Measurements from ENCODE around the gene COL5A2. TPM values are rescaled to one million over a fixed set of nuclear protein-coding genes. Genes with fewer than 3 reads are reported as not detected.

Gene COL5A2
- total and polyA plus RNA-seq, 8 donors: 11.9 to 468 (median 48.1) TPM

GRCh38 chr2:189181706-189182105, 2.1 kb upstream of the COL5A2 start:
- TF ChIP-seq EP300 (IDR thresholded peaks at IDR 0.05) (no peak), CTCF (IDR thresholded peaks at IDR 0.05) (no peak), POLR2A (IDR thresholded peaks at IDR 0.05) (no peak), POLR2AphosphoS5 (IDR thresholded peaks at IDR 0.05) (no peak)
- H3K4me1 ChIP-seq: peaks cover 0 to 14% (median 4%) of the 10 kb centered on the region in 4 donors
- H3K9me3 ChIP-seq: no peaks in the 10 kb centered on the region
- no peak overlapping the region for H3K27ac ChIP-seq
- no peaks in the 10 kb centered on the region for H3K36me3 ChIP-seq
- no peak for DNase-seq
- intact Hi-C loops (cut with DNase I; ENCODE audit: low total_unique reads): no loop called here
- no peaks in the 10 kb centered on the region for H3K27me3 ChIP-seq
- H3K4me3 ChIP-seq: no peak overlapping the region

GRCh38 chr2:189178726-189179569, 613 bp downstream of the COL5A2 start:
- WGBS, 5 donors: 5 to 8% (median 7%) methylated on average over 14 of the region's 14 CpGs
- DNase-seq: peak in 1 of 2 donors; percentile 84

GRCh38 chr2:189178054-189178453, 1.5 kb downstream of the COL5A2 start:
- peak in 1 of 2 donors; percentile 39 for DNase-seq
- no peak for TF ChIP-seq POLR2A (IDR thresholded peaks at IDR 0.05)
- peak in 2 of 7 experiments; percentile 18 to 19 for TF ChIP-seq CTCF (IDR thresholded peaks at IDR 0.05)
- no peak for TF ChIP-seq POLR2AphosphoS5 (IDR thresholded peaks at IDR 0.05)
- no peak for TF ChIP-seq EP300 (IDR thresholded peaks at IDR 0.05)
- H3K27ac ChIP-seq: peak overlapping the region in 4 of 5 donors; percentile 64 to 81 (median 79)
- H3K9me3 ChIP-seq: no peaks in the 10 kb centered on the region
- peaks cover 0 to 14% (median 4%) of the 10 kb centered on the region in 4 donors for H3K4me1 ChIP-seq
- H3K36me3 ChIP-seq: no peaks in the 10 kb centered on the region
- H3K27me3 ChIP-seq: no peaks in the 10 kb centered on the region
- H3K4me3 ChIP-seq: peak overlapping the region; percentile 49 to 56 (median 50)
- 24 to 40% (median 30%) methylated on average over 2 of the region's 2 CpGs for WGBS, 5 donors
- intact Hi-C loops (cut with DNase I; ENCODE audit: low total_unique reads): no loop called here

More at GRCh38 chr2:189178726-189179569, 613 bp downstream of the COL5A2 start:
- TF ChIP-seq POLR2AphosphoS5 (IDR thresholded peaks at IDR 0.05): no peak
- TF ChIP-seq CTCF (IDR thresholded peaks at IDR 0.05): no peak
- TF ChIP-seq EP300 (IDR thresholded peaks at IDR 0.05): no peak
- no peak for TF ChIP-seq POLR2A (IDR thresholded peaks at IDR 0.05)
- Histone ChIP-seq H3K27ac (peak overlapping the region; percentile 31 to 81 (median 77)), H3K4me3 (peak overlapping the region; percentile 49 to 56 (median 50)), H3K36me3 (no peaks in the 10 kb centered on the region), H3K9me3 (no peaks in the 10 kb centered on the region), H3K4me1 (peaks cover 0 to 14% (median 4%) of the 10 kb centered on the region in 4 donors), H3K27me3 (no peaks in the 10 kb centered on the region)
- intact Hi-C loops (cut with DNase I; ENCODE audit: low total_unique reads): no loop called here

- Histone ChIP-seq H3K9me3 (no peaks in the 10 kb centered on the region), H3K27ac (peak overlapping the region in 4 of 5 donors; percentile 64 to 81 (median 79)), H3K27me3 (no peaks in the 10 kb centered on the region), H3K4me1 (peaks cover 0 to 14% (median 4%) of the 10 kb centered on the region in 4 donors), H3K36me3 (no peaks in the 10 kb centered on the region), H3K4me3 (peak overlapping the region; percentile 49 to 56 (median 50))
- TF ChIP-seq POLR2A (IDR thresholded peaks at IDR 0.05) (no peak), CTCF (IDR thresholded peaks at IDR 0.05) (no peak), EP300 (IDR thresholded peaks at IDR 0.05) (no peak), POLR2AphosphoS5 (IDR thresholded peaks at IDR 0.05) (no peak)
- intact Hi-C loops (cut with DNase I; ENCODE audit: low total_unique reads): no loop called here
- WGBS, 5 donors: 61 to 83% (median 74%) methylated on average over 4 of the region's 4 CpGs
- no peak for DNase-seq
Measured at GRCh38 chr2:189177251-189177840, 2.2 kb downstream of the COL5A2 start.

Measured in stomach (tissue), 9 donors.